GM18517 (cell line): ENCODE data around the gene FKBP1C.
"Not testable (repeated sequence)": the region's sequence is repeated elsewhere in the genome, so short reads cannot be mapped to it uniquely, and the experiment has no call there.

Experiments
- ATAC-seq: cut with Tn5 transposase; IDR thresholded peaks from one replicate; pipeline ENCODE4 v1.9.1; 2021; ENCODE audit warnings: mild to moderate bottlenecking, moderate library complexity; ENCODE audit not compliant: unreplicated experiment

Gene FKBP1C

GRCh38 chr6:63211343-63211742, at the start of gene FKBP1C:
Gene FKBP1C, plus strand, starts transcription at chr6:63211469.
- not testable (repeated sequence) for ATAC-seq

- ATAC-seq = not testable (repeated sequence)
These were observed 47.0 kb upstream of the FKBP1C start for GRCh38 chr6:63164047-63164803.

- no peak for ATAC-seq
These were observed 37.1 kb upstream of the FKBP1C start for GRCh38 chr6:63174173-63174572.

- no peak for ATAC-seq
These were observed 35.1 kb upstream of the FKBP1C start for GRCh38 chr6:63176181-63176580.

- no peak for ATAC-seq
These were observed 30.9 kb upstream of the FKBP1C start for GRCh38 chr6:63180367-63180766.

- no peak for ATAC-seq
These were observed 24.3 kb upstream of the FKBP1C start for GRCh38 chr6:63186970-63187369.

- ATAC-seq = no peak
These were observed 22.4 kb upstream of the FKBP1C start for GRCh38 chr6:63188828-63189227.

GRCh38 chr6:63193324-63193723, 17.9 kb upstream of the FKBP1C start:
- ATAC-seq = no peak

GRCh38 chr6:63197741-63198140, 13.5 kb upstream of the FKBP1C start:
- ATAC-seq = no peak

GRCh38 chr6:63213325-63213724, 2.1 kb downstream of the FKBP1C start:
- ATAC-seq = no peak

- no peak for ATAC-seq
These were observed 3.5 kb downstream of the FKBP1C start for GRCh38 chr6:63214816-63215215.

GRCh38 chr6:63224179-63224578, 12.9 kb downstream of the FKBP1C start:
- ATAC-seq = no peak

- not testable (repeated sequence) for ATAC-seq
These were observed 14.7 kb downstream of the FKBP1C start for GRCh38 chr6:63225987-63226386.

GRCh38 chr6:63227928-63228894, 16.9 kb downstream of the FKBP1C start:
- not testable (repeated sequence) for ATAC-seq

GRCh38 chr6:63230027-63230426, 18.8 kb downstream of the FKBP1C start:
- not testable (repeated sequence) for ATAC-seq

- ATAC-seq = not testable (repeated sequence)
These were observed 19.2 kb downstream of the FKBP1C start for GRCh38 chr6:63230511-63230910.

- ATAC-seq = no peak
These were observed 25.1 kb downstream of the FKBP1C start for GRCh38 chr6:63236398-63236817.

- ATAC-seq = no peak
These were observed 34.2 kb downstream of the FKBP1C start for GRCh38 chr6:63245420-63245819.

- ATAC-seq = no peak
These were observed 34.6 kb downstream of the FKBP1C start for GRCh38 chr6:63245909-63246308.

GRCh38 chr6:63246581-63246980, 35.3 kb downstream of the FKBP1C start:
- ATAC-seq = no peak

GRCh38 chr6:63249875-63250482, 38.7 kb downstream of the FKBP1C start:
- no peak for ATAC-seq
